Aorta (tissue), 5 donors: Measurements from ENCODE around the gene GATA6. TPM values are rescaled to one million over a fixed set of nuclear protein-coding genes. Genes with fewer than 3 reads are reported as not detected.
"Not testable (repeated sequence)": the region's sequence is repeated elsewhere in the genome, so short reads cannot be mapped to it uniquely, and the experiment has no call there.

Experiments
- ATAC-seq: fragments of 200-7000 bp; cut with Tn5 transposase; one replicate; pipeline ENCODE4 v1.9.1; 2022; ENCODE audit warnings: moderate library complexity; ENCODE audit not compliant: low FRiP score
- DNase-seq, 2 donors: peaks; one replicate each; pipeline ENCODE4 v3.0.0-alpha.2; 2020
- H3K27ac ChIP-seq, 2 donors: one replicate each; pipeline ENCODE4 v1.5.1; 2013; ENCODE audit warnings: low read length in 2 of 2, mild to moderate bottlenecking in 2 of 2, moderate library complexity in 2 of 2, control low read depth in 1 of 2, inconsistent platforms in 1 of 2, low read depth in 1 of 2
- H3K27me3 ChIP-seq, 2 donors: one replicate each; pipeline ENCODE4 v1.6.1; 2013; ENCODE audit warnings: control low read depth in 1 of 2, low read length in 1 of 2, mild to moderate bottlenecking in 1 of 2, moderate library complexity in 1 of 2; ENCODE audit not compliant: insufficient read depth in 2 of 2, control insufficient read depth in 1 of 2
- H3K36me3 ChIP-seq, 2 donors: one replicate each; pipeline ENCODE4 v1.6.1; 2013; ENCODE audit warnings: control low read depth in 1 of 2, low read length in 1 of 2, mild to moderate bottlenecking in 1 of 2; ENCODE audit not compliant: insufficient read depth in 2 of 2, control insufficient read depth in 1 of 2
- H3K4me1 ChIP-seq, 2 donors: one replicate each; pipeline ENCODE4 v1.6.1; 2013; ENCODE audit warnings: low read length in 2 of 2, control low read depth in 1 of 2, mild to moderate bottlenecking in 1 of 2, moderate library complexity in 1 of 2; ENCODE audit not compliant: insufficient read depth in 2 of 2, control insufficient read depth in 1 of 2
- H3K4me3 ChIP-seq, 2 donors: one replicate each; pipeline ENCODE4 v1.5.1; 2013; ENCODE audit warnings: low read length in 2 of 2, control low read depth in 1 of 2, mild to moderate bottlenecking in 1 of 2
- H3K9me3 ChIP-seq: one replicate; pipeline ENCODE4 v1.6.1; 2013; ENCODE audit warnings: mild to moderate bottlenecking, low read length; ENCODE audit not compliant: control insufficient read depth
- WGBS, 2 donors: extraction: QIAGEN DNeasy Blood & Tissue Kit; methylation state at CpG; one replicate each; pipeline ENCODE4 v1.1.7; 2013; 5-methylcytosine and 5-hydroxymethylcytosine counted together
- intact Hi-C, 2 donors: fragments of 100-400 bp; cut with DNase I; formaldehyde crosslinking; loops; one replicate each; pipeline versions ENCODE4 v1.14.2 to v1.15.0; 2022
- polyA plus RNA-seq, 2 donors: library from polyadenylated mRNA; stranded (reverse); fragments of 200-250 nt; gene quantifications; one replicate each; pipeline ENCODE4 v1.2.3, GENCODE V29; 2013
- total RNA-seq, 2 donors: library from RNA; stranded (reverse); fragmentation: NEBNext Ultra II Directional; extraction: Animal tissue kit (Norgen Biotek cat#: 25700); gene quantifications; one replicate each; pipeline ENCODE4 v1.2.1, GENCODE V29; 2021
- donor health status: healthy with polysubstance abuse.
- donor health status: Bipolar disorder and iron deficiency.
- donor health status: DM: no; HTN: no; CAD: no.
- donor health status: DM: no; HTN: no; CAD: no.
- donor health status: DM: yes; HTN: yes; CAD: no.

GATA6 gene
- total and polyA plus RNA-seq, 4 donors = 16.0 to 41.5 (median 30.8) TPM

DNA sequence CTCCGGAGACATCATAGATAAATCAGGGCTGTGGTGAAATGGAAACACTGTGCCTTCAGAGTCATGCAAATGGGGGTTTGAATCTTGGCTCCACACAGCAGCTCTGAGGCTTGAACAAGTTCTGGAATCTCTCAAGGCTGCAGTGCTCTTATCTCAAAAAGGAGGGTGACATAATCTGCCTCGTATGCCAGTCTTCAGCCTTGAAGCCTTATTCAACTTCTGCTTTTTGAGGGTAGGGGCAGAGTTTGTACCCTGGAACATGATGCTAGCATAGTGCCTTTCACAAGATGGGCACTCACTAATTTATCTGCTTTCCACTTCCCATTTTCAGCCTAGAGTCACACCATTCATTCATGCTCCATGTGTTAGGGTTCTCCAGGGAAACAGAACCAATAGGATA is 42.3 kb downstream of the GATA6 start:
- Histone ChIP-seq H3K9me3 (no peaks in the 10 kb centered on the region), H3K36me3 (no peaks in the 10 kb centered on the region), H3K27ac (no peak overlapping the region), H3K27me3 (no peaks in the 10 kb centered on the region), H3K4me3 (no peak overlapping the region), H3K4me1 (peaks cover 1 to 4% of the 10 kb centered on the region in 2 donors)
- intact Hi-C loops = no loop called here
- WGBS, 2 donors = 0 to 4% methylated on average over 2 of the region's 2 CpGs
- ATAC-seq (no peak), DNase-seq (no peak)

DNA sequence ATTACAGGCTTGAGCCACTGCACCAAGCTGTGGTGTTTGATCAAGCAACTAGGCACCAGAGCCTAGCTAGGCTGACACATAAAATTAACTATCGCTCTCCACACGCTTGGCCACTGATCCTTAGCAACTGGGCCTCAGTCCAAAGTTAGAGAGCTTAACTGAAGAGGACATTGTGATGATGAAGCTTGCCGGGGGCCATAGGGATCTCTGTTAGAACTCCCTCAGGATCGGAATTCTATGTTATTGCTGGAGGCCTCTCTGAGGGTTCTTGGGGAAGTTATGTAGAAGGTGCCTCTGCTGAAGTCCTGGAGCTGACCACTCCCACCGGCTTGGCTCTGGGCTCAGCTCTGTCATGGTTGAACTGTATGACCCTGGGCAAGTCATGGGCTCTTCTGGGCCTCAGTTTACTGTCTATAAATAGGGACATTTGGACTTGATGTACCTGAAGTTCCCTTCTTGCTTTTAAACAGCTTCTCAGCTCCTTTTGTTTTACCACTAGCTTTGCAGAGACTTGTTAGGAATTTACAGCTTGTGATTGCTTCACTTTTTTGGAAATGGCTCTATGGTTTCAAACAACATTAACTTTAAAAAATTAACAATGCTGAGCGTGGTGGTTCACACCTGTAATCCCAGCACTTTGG is 44.1 kb downstream of the GATA6 start:
- DNase-seq (no peak), ATAC-seq (peak; percentile 51)
- Histone ChIP-seq H3K4me3 (no peak overlapping the region), H3K4me1 (peaks cover 0 to 4% of the 10 kb centered on the region in 2 donors), H3K27me3 (no peaks in the 10 kb centered on the region), H3K27ac (no peak overlapping the region), H3K9me3 (no peaks in the 10 kb centered on the region), H3K36me3 (no peaks in the 10 kb centered on the region)
- intact Hi-C loops = no loop called here
- WGBS, 2 donors = 31 to 43% methylated on average over 6 of the region's 6 CpGs

DNA sequence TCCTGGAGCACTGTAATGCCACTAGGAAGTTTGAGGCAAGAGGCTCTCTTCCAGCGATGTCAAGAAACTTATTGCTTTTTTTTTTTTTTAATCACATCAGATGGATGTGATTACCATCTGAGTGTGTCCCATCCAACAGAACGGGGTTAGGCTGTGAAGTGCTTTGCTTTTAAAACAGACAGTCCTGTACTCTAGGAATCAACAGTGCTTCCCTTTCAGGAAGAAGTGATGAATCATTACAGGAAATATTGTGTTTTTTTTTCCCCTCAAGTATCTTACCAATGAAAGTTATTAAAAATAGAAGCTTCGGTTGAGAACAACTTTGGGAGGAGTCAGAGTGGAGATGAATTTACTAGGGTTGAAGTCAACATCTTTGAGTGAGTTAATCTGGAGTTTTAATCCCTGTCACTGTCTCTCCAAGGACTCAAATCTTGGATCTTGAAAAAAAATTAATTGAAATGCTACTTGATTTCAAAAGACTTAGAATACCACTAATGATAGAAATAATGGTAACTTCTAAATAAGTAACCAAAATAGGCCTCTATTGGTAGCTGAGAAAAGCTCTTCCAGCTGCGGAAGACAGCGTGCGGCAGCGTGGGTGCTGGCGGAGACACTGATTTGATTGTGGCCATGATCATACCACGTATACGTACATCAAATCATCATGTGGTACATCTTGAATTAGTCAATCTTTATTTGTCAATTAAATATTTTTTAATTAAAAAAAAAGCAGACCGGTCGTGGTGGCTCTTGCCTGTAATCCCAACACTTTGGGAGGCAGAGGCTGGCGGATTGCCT is 45.5 kb downstream of the GATA6 start:
- intact Hi-C loops = no loop called here
- no peak for DNase-seq
- Histone ChIP-seq H3K4me1 (peaks cover 0 to 3% of the 10 kb centered on the region in 2 donors), H3K36me3 (no peaks in the 10 kb centered on the region), H3K9me3 (no peaks in the 10 kb centered on the region), H3K4me3 (no peak overlapping the region), H3K27ac (no peak overlapping the region), H3K27me3 (no peaks in the 10 kb centered on the region)
- no peak for ATAC-seq
- 82 to 84% methylated on average over 13 of the region's 13 CpGs for WGBS, 2 donors

DNA sequence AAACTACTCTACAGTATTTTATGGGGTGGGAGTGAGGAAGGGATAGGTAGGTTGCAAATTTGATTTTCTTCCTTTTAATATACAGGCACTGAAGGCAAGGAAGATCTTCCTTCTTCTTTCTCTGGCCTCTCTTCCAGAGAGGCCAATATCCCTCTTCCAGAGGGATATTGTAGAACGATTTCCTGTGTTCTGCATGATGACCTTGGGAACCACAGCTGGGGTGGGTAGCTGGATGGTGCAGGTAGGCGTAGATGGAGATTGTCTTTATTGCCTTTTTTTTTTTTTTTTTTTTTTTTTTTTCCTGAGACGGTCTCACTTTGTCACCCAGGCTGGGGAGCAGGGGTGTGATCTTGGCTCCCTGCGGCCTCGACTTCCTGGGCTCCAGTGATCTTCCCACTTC is 49.4 kb downstream of the GATA6 start:
- Histone ChIP-seq H3K27me3 (no peaks in the 10 kb centered on the region), H3K36me3 (no peaks in the 10 kb centered on the region), H3K4me3 (no peak overlapping the region), H3K4me1 (no peaks in the 10 kb centered on the region), H3K9me3 (no peaks in the 10 kb centered on the region), H3K27ac (no peak overlapping the region)
- no peak for ATAC-seq
- DNase-seq = no peak
- WGBS, 2 donors = 91 to 97% methylated on average over 5 of the region's 5 CpGs
- intact Hi-C loops = no loop called here

DNA sequence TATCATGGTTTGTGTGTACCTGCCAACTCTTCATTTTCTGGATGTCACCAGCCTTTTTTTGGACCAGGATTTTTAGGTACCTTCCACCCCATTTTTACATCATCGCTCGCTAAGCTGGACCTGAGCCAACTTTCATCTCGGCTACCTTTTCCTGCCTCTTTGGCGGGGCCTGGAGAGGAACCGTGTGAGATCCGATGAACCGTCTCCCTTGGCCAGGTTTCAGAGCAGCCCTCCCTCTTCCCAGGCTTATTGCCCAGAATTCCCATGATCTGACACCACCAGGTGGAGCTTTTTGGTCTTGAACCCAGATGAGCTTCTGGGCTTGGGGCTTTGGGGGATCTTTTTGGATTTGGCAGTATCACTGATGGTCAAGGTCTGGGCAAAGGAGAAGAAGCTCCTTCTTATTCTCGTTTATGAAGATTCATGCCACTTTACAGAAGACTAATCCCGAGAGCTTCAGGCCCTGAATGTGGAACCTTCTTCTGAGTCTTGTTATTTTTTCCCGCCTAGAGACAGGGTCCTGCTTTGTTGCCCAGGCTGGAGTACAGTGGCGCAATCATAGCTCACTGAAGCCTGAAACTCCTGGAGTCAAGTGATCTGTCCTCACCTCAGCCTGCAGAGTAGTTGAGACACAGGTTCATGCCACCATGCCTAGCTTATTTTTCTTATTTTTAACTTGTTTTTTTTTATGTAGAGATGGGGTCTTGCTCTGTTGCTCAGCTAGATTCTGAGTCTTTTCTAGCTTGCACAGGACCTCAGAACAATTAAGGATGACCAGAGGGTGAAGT is 50.4 kb downstream of the GATA6 start:
- Histone ChIP-seq H3K4me3 (no peak overlapping the region), H3K27me3 (no peaks in the 10 kb centered on the region), H3K27ac (no peak overlapping the region), H3K36me3 (no peaks in the 10 kb centered on the region), H3K4me1 (no peaks in the 10 kb centered on the region), H3K9me3 (no peaks in the 10 kb centered on the region)
- 60 to 64% methylated on average over 11 of the region's 11 CpGs for WGBS, 2 donors
- ATAC-seq (no peak), DNase-seq (no peak)
- intact Hi-C loops = loop anchor here in 1 of 2 donors (10.0 kb wide), 1 partner anchor 65 kb away; no protein-coding TSS in a partner anchor

GRCh38 chr18:22220585-22220984 is 51.2 kb downstream of the GATA6 start:
- DNase-seq, H3K9me3 ChIP-seq, ATAC-seq, H3K27me3 ChIP-seq, H3K36me3 ChIP-seq, H3K27ac ChIP-seq, H3K4me3 ChIP-seq, H3K4me1 ChIP-seq: not testable (repeated sequence)
- intact Hi-C loops = loop anchor here in 1 of 2 donors (10.0 kb wide), 1 partner anchor 64 kb away; no protein-coding TSS in a partner anchor

DNA sequence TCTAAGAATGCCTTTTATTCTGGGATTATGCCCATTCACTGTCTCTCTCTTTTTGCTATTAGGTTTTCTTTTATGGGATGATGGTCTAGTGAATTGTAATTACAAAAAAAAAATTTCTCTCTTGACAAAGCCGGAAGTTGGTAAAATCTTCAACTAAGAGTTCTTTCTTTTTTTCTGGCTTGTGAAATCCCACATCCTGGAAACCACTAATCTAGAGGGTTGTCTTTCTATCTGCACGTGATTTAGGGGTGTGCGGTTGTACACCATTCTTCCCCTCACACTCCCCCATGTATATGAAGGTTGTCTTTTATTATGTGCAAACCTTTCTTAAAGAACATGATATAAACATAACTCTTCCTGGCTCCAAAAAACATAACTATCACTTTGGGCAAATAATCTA is 52.0 kb downstream of the GATA6 start:
- no peak overlapping the region for H3K4me3 ChIP-seq
- H3K27ac ChIP-seq = no peak overlapping the region
- intact Hi-C loops = loop anchor here in 1 of 2 donors (10.0 kb wide), 1 partner anchor 63 kb away; no protein-coding TSS in a partner anchor
- H3K36me3 ChIP-seq = no peaks in the 10 kb centered on the region
- no peaks in the 10 kb centered on the region for H3K4me1 ChIP-seq
- H3K27me3 ChIP-seq = no peaks in the 10 kb centered on the region
- ATAC-seq = no peak
- WGBS, 2 donors = 85% methylated on average over 3 of the region's 3 CpGs
- no peak for DNase-seq
- H3K9me3 ChIP-seq = no peaks in the 10 kb centered on the region

DNA sequence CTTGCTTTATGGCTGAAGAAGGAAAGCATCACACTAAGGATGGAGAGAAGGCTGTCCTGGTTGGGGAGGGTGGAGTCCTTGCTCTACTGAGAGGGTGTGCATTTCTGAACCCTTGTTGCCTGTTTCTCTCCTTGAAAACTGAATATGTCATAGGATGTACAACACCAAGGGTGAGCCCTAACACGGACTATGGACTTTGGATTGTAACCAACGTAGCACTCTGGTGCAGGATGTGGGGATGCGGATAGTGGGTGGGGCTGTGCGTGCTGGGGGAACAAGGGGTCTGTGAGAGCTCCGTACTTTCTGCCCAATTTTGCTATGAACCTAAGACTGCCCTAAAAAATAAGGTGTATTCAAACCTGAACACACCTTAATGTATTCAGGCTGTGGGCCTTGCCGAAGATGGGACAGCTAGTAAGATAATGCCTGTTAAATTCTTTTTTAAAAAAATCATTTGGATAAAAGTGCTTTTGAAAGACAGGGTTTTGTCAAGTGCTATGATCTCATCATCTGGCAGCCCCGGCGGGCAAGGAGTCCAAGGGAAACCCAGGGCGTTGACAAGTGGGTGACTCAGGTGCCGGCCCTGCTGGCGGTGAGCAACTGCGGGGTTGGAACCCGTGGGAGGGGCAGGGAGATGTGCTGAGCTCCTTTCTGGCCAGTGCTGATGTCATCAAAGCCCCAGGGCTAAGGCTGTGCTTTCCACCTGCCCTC is 54.0 kb downstream of the GATA6 start:
- Histone ChIP-seq H3K36me3 (no peaks in the 10 kb centered on the region), H3K27ac (no peak overlapping the region), H3K9me3 (no peaks in the 10 kb centered on the region), H3K4me3 (no peak overlapping the region), H3K27me3 (no peaks in the 10 kb centered on the region), H3K4me1 (no peaks in the 10 kb centered on the region)
- WGBS, 2 donors = 24 to 32% methylated on average over 13 of the region's 13 CpGs
- peak; percentile 77 for ATAC-seq
- intact Hi-C loops = loop anchor here in 1 of 2 donors (10.0 kb wide), 1 partner anchor 61 kb away; no protein-coding TSS in a partner anchor
- DNase-seq = peak; percentile 89 to 97
